Nephron (organoid): ENCODE measurements around the gene GABRR2.

Source experiments
- H3K27ac Mint-ChIP-seq, 3 experiments: 2 replicates each; pipeline ENCODE4 v1.8.0; 2020; ENCODE audit warnings: mixed read lengths in 3 of 3, mild to moderate bottlenecking in 2 of 3, moderate library complexity in 1 of 3
- H3K27me3 Mint-ChIP-seq: 2 replicates; pipeline ENCODE4 v1.8.0; 2021; ENCODE audit warnings: low read depth, mild to moderate bottlenecking, moderate library complexity, mixed read lengths
- H3K36me3 Mint-ChIP-seq: 2 replicates; pipeline ENCODE4 v1.8.0; 2020; ENCODE audit warnings: low read depth, mixed read lengths
- H3K4me1 Mint-ChIP-seq: 2 replicates; pipeline ENCODE4 v1.8.0; 2020; ENCODE audit warnings: mixed read lengths
- H3K4me3 Mint-ChIP-seq, 3 experiments: 2 replicates each; pipeline ENCODE4 v1.8.0; 2020; ENCODE audit warnings: mild to moderate bottlenecking in 3 of 3, mixed read lengths in 3 of 3, moderate library complexity in 2 of 3
- H3K9me3 Mint-ChIP-seq: 2 replicates; pipeline ENCODE4 v1.8.0; 2020; ENCODE audit warnings: mixed read lengths
- TF ChIP-seq, protein P1 (sequence below), 3 experiments: fragments of 200-600 bp; sonication (generic); IDR thresholded peaks; one replicate each; pipeline ENCODE4 v1.5.0; 2021; ENCODE audit warnings: antibody characterized with exemption in 3 of 3; ENCODE audit not compliant: unreplicated experiment in 3 of 3

Gene GABRR2

DNA sequence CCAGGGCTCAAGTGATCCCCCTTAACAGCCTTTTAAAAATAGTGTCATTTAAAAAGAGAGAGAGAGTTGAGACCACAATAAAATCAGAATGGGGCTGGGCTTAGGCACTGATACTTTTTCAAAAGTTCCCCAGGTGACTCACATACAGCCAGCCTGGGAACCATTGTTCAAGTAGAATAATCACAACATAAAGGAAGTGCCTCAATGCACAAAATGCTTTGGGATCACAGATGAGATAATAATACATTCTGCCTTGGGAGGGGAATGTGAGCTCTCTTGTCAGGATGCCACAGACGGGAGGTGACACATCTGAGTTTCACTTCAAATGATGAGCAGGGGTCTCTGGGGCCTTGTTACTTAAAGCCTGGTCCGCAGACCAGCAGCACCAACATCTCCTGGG is 63.9 kb downstream of the GABRR2 start:
- H3K9me3 Mint-ChIP-seq = no peaks in the 10 kb centered on the region
- H3K27ac Mint-ChIP-seq = no peak overlapping the region
- no peaks in the 10 kb centered on the region for H3K36me3 Mint-ChIP-seq
- H3K4me1 Mint-ChIP-seq = peaks cover 30% of the 10 kb centered on the region
- H3K27me3 Mint-ChIP-seq = peaks cover 4% of the 10 kb centered on the region
- H3K4me3 Mint-ChIP-seq = no peak overlapping the region
- TF ChIP-seq, protein P1, sequence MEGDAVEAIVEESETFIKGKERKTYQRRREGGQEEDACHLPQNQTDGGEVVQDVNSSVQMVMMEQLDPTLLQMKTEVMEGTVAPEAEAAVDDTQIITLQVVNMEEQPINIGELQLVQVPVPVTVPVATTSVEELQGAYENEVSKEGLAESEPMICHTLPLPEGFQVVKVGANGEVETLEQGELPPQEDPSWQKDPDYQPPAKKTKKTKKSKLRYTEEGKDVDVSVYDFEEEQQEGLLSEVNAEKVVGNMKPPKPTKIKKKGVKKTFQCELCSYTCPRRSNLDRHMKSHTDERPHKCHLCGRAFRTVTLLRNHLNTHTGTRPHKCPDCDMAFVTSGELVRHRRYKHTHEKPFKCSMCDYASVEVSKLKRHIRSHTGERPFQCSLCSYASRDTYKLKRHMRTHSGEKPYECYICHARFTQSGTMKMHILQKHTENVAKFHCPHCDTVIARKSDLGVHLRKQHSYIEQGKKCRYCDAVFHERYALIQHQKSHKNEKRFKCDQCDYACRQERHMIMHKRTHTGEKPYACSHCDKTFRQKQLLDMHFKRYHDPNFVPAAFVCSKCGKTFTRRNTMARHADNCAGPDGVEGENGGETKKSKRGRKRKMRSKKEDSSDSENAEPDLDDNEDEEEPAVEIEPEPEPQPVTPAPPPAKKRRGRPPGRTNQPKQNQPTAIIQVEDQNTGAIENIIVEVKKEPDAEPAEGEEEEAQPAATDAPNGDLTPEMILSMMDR (IDR thresholded peaks at IDR 0.05; ENCODE audit: unreplicated experiment in 3 of 3) = no peak

DNA sequence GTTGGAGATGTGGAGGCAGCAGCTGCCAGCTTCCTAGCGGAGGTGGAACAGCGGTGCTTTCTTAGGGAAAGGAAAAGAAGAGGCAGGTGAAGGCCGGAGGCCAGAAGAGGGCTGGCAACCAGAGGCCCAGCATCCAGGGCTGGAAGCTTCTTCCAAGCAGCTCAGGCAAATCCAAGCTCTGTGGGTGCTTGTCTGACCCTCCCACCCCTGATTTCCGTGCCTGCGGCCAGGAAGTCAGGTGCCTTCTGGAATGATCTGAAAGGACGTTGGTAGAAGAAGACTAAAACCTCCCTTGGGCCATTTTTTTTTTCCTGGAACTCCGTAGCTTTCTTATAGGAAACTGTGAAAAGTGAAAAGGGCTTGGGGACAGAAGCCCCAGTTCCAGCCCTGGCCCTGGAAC is 64.9 kb downstream of the GABRR2 start:
- H3K27ac Mint-ChIP-seq = no peak overlapping the region
- H3K27me3 Mint-ChIP-seq = peaks cover 4% of the 10 kb centered on the region
- peaks cover 30% of the 10 kb centered on the region for H3K4me1 Mint-ChIP-seq
- TF ChIP-seq, protein P1 (IDR thresholded peaks at IDR 0.05; ENCODE audit: unreplicated experiment in 3 of 3) = no peak
- H3K4me3 Mint-ChIP-seq = no peak overlapping the region
- no peaks in the 10 kb centered on the region for H3K9me3 Mint-ChIP-seq
- no peaks in the 10 kb centered on the region for H3K36me3 Mint-ChIP-seq

DNA sequence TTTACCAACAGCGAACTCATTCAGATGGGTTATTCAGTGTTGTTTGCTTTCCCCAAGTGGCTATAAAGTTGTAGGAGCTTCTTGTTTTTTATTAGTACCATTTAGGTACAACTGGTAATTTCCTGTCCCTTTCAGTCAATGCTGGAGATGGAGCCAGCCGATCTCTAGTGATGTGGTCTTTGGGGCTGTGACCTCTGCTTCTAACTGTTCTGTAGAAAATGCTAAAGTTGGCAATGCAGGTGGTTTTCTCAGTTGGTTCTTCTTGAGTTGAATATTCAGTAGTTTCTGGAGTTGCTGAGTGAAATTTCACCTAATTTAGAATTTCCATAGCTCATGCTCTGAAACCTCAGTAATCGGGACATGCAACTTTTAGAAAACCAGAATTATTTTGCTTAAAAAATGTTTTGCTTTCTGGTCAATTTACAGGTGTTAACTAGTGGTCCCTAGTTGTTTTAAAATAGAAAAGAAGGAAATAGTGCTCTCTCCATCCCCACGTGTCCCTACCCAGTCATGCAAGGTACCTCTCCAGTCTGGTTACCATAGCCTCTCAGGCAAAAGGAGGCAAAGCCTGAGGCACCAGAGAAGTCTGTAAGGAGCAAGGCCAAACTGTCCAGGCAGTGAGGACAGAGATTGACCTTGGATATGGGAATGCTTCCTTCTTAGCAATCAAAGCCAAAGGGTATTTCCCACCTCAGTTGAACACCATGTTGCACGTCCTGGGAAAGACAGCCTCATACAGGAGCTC is 70.7 kb downstream of the GABRR2 start:
- H3K4me3 Mint-ChIP-seq = no peak overlapping the region
- no peaks in the 10 kb centered on the region for H3K9me3 Mint-ChIP-seq
- H3K36me3 Mint-ChIP-seq = no peaks in the 10 kb centered on the region

DNA sequence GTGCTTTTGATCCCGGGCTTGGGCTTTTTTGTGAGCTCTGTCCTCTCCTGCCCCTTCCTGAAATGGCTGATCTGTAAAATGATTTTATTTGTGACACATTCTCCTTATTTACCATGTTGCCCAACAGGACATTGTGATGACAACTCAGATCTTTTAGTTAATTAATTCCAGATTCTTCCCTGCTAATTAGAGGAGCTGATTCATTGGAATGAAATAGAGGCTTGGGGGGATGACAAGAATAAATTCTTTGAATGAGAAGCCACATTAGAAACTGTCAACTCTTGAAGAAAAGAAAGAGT is 71.8 kb downstream of the GABRR2 start:
- H3K9me3 Mint-ChIP-seq = peaks cover 2% of the 10 kb centered on the region
- H3K36me3 Mint-ChIP-seq = no peaks in the 10 kb centered on the region
- H3K27ac Mint-ChIP-seq = no peak overlapping the region
- H3K4me3 Mint-ChIP-seq = no peak overlapping the region
- peaks cover 3% of the 10 kb centered on the region for H3K27me3 Mint-ChIP-seq
- TF ChIP-seq, protein P1 (IDR thresholded peaks at IDR 0.05; ENCODE audit: unreplicated experiment in 3 of 3) = no peak
- H3K4me1 Mint-ChIP-seq = peaks cover 11% of the 10 kb centered on the region

More for the DNA sequence above, 70.7 kb downstream of the GABRR2 start:
- TF ChIP-seq, protein P1 (IDR thresholded peaks at IDR 0.05; ENCODE audit: unreplicated experiment in 3 of 3) = no peak
- H3K27ac Mint-ChIP-seq = no peak overlapping the region
- H3K4me1 Mint-ChIP-seq = peaks cover 16% of the 10 kb centered on the region
- H3K27me3 Mint-ChIP-seq = peaks cover 6% of the 10 kb centered on the region

DNA sequence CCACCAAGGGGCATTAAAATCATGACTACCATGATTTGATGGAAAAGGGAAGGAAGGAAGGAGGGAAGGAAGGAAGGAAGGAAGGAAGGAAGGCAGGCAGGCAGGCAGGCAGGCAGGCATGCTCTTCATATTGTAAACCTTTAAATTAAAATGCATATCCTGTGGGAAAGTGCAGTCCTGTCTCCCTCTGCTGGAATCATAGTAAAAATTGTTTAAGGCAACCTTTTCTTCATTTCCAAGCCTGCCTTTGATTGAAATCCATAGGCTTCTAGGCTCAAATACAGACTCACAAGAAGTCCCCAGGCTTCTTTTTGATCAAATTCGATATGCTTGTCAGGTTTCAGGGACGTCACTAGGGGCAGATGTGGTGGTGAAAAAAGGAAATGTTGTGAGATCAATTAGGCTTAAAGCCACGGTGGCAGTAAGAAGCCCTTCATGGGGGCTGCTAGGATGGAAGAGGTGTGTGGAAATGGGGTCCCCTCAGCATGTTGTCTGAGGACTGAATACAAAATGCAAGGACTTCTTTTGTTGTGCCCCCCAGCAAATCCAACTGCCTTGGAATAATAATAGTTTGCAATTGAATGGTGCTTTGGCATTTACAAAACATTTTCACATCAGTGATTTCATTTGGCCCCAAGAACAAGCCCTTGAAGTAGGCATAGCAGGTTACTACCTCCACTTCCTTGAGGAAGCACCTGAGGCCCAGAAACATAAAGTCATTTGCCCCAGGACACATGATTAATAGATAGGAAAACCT is 72.3 kb downstream of the GABRR2 start:
- TF ChIP-seq, protein P1 (IDR thresholded peaks at IDR 0.05; ENCODE audit: unreplicated experiment in 3 of 3) = peak; percentile 55 to 64 (median 60)
- no peak overlapping the region for H3K4me3 Mint-ChIP-seq
- no peaks in the 10 kb centered on the region for H3K36me3 Mint-ChIP-seq
- H3K4me1 Mint-ChIP-seq = peaks cover 11% of the 10 kb centered on the region
- no peak overlapping the region for H3K27ac Mint-ChIP-seq
- H3K27me3 Mint-ChIP-seq = peaks cover 3% of the 10 kb centered on the region
- H3K9me3 Mint-ChIP-seq = peaks cover 4% of the 10 kb centered on the region
